PC-3 (cell line): ENCODE results near the gene SERGEF. TPM values are rescaled to one million over a fixed set of nuclear protein-coding genes. Genes with fewer than 3 reads are reported as not detected.
A peak's percentile ranks its signal among the peaks of the same experiment; 100 is the strongest.

Source experiments
- ATAC-seq: fragments of 200-7000 bp; cut with Tn5 transposase; 2 replicates; pipeline ENCODE4 v1.9.1; 2020; ENCODE audit warnings: mild to moderate bottlenecking, moderate library complexity
- BruUV-seq: library from RNA; stranded (reverse); fragments of 400-500 nt; replicated peaks from 2 replicates; lab custom pipeline; 2021; lab: Mats Ljungman, UMichigan
- CTCF ChIA-PET: fragments of 300-600 bp; sonication (Branson Sonifier 250); formaldehyde crosslinking; loops from one replicate; lab custom pipeline; 2022; ENCODE audit warnings: antibody characterized with exemption; lab: Charles Lee
- POLR2A ChIA-PET: fragments of 300-600 bp; sonication (Branson Sonifier 250); formaldehyde crosslinking; loops from one replicate; lab custom pipeline; 2022; ENCODE audit warnings: antibody characterized with exemption; ENCODE audit not compliant: unreplicated experiment; lab: Charles Lee
- DNase-seq: peaks from one replicate; pipeline ENCODE4 v3.0.0-alpha.2; 2015
- H2AFZ ChIP-seq: fragments of 300-600 bp; sonication (generic); 2 replicates; pipeline ENCODE4 v1.6.0; 2016; ENCODE audit warnings: antibody characterized with exemption, low read length
- H3F3A ChIP-seq: fragments of 300-600 bp; sonication (generic); one replicate; pipeline ENCODE4 v1.6.0; 2017; ENCODE audit warnings: antibody characterized with exemption, low read length, control low read depth, mild to moderate bottlenecking; ENCODE audit not compliant: unreplicated experiment
- H3K27ac ChIP-seq: fragments of 300-600 bp; sonication (generic); 2 replicates; pipeline ENCODE4 v1.5.1; 2016; ENCODE audit warnings: mild to moderate bottlenecking, low read length
- H3K27me3 ChIP-seq: fragments of 300-600 bp; sonication (generic); 2 replicates; pipeline ENCODE4 v1.6.1; 2016; ENCODE audit warnings: low read length, mixed read lengths
- H3K36me3 ChIP-seq: fragments of 300-600 bp; sonication (generic); 2 replicates; pipeline ENCODE4 v1.6.1; 2016; ENCODE audit warnings: low read depth, mixed run types, low read length, mixed read lengths
- H3K4me1 ChIP-seq: fragments of 300-600 bp; sonication (generic); 2 replicates; pipeline ENCODE4 v1.5.1; 2016; ENCODE audit warnings: low read length; ENCODE audit not compliant: insufficient read depth
- H3K4me2 ChIP-seq: fragments of 300-600 bp; sonication (generic); 2 replicates; pipeline ENCODE4 v1.6.0; 2016; ENCODE audit warnings: low read length
- H3K4me3 ChIP-seq: fragments of 300-600 bp; sonication (generic); 2 replicates; pipeline ENCODE4 v1.5.1; 2016; ENCODE audit warnings: mild to moderate bottlenecking, low read length, mixed read lengths
- H3K79me2 ChIP-seq: fragments of 300-600 bp; sonication (generic); 2 replicates; pipeline ENCODE4 v1.6.1; 2017; ENCODE audit warnings: low read length, mixed read lengths
- H3K9ac ChIP-seq: fragments of 300-600 bp; sonication (generic); 2 replicates; pipeline ENCODE4 v1.6.0; 2016; ENCODE audit warnings: mild to moderate bottlenecking, low read length
- H3K9me2 ChIP-seq: fragments of 300-600 bp; sonication (generic); replicated peaks from 2 replicates; pipeline ENCODE4 v1.6.1; 2016; ENCODE audit warnings: mixed run types, low read length, mixed read lengths
- H3K9me3 ChIP-seq: fragments of 300-600 bp; sonication (generic); 2 replicates; pipeline ENCODE4 v1.6.1; 2016; ENCODE audit warnings: low read length, mixed read lengths
- H4K20me1 ChIP-seq: fragments of 300-600 bp; sonication (generic); 2 replicates; pipeline ENCODE4 v1.6.1; 2016; ENCODE audit warnings: low read length, mixed read lengths
- CTCF ChIP-seq: fragments of 300-600 bp; sonication (generic); conservative IDR thresholded peaks from 2 replicates; pipeline ENCODE4 v1.5.1; 2017; ENCODE audit warnings: antibody characterized with exemption, low read depth, mild to moderate bottlenecking, low read length
- EZH2 ChIP-seq: fragments of 300-600 bp; sonication (generic); IDR thresholded peaks from one replicate; pipeline ENCODE4 v1.6.1; 2017; ENCODE audit warnings: antibody characterized with exemption, mild to moderate bottlenecking, low read length; ENCODE audit not compliant: unreplicated experiment
- EZH2phosphoT487 ChIP-seq: fragments of 300-600 bp; sonication (generic); IDR thresholded peaks from 2 replicates; pipeline ENCODE4 v1.6.1; 2018; ENCODE audit warnings: mild to moderate bottlenecking, antibody characterized with exemption, low read length, borderline replicate concordance
- intact Hi-C: fragments of 100-400 bp; cut with micrococcal nuclease; formaldehyde crosslinking; loops from 2 replicates; pipeline ENCODE4 v1.9.0; 2023
- total RNA-seq: library from RNA; depleted of rRNA; stranded (reverse); fragments of >200 nt; gene quantifications from 2 replicates; pipeline ENCODE4 v1.2.3, GENCODE V29; 2014

SERGEF gene
- total RNA-seq, 1 experiment from 2014 or later: 13.7 TPM

GRCh38 chr11:17978553-17979287 is 34.1 kb downstream of the SERGEF start:
- BruUV-seq: no TSS peak
- H3K4me3 ChIP-seq: no peak overlapping the region

GRCh38 chr11:17976651-17977050 is 36.2 kb downstream of the SERGEF start:
- ChIA-PET CTCF (no interaction called here), POLR2A (no interaction called here)
- Histone ChIP-seq H3K27ac (no peak overlapping the region), H3K79me2 (no peaks in the 10 kb centered on the region), H3K4me1 (no peaks in the 10 kb centered on the region), H2AFZ (no peak overlapping the region), H3K9me2 (no peaks in the 10 kb centered on the region), H3K4me2 (no peak overlapping the region), H3K36me3 (no peaks in the 10 kb centered on the region; the same call in 1 of the 2 replicates), H4K20me1 (0 out of 2 replicates have a peak, but pooled peaks cover 2% of the 10 kb centered on the region), H3K9me3 (no peaks in the 10 kb centered on the region), H3F3A (no peaks in the 10 kb centered on the region), H3K27me3 (no peaks in the 10 kb centered on the region), H3K9ac (no peak overlapping the region), H3K4me3 (no peak overlapping the region)
- ATAC-seq: no peak
- TF ChIP-seq CTCF (no peak), EZH2 (no peak), EZH2phosphoT487 (no peak)
- BruUV-seq: no TSS peak
- DNase-seq: no peak
- intact Hi-C loops: loop anchor here (5.0 kb wide), 1 partner anchor 379 kb away; no protein-coding TSS in a partner anchor

More at GRCh38 chr11:17978553-17979287, 34.1 kb downstream of the SERGEF start:
- ATAC-seq (peak; percentile 97), DNase-seq (peak; percentile 67)
- Histone ChIP-seq H3F3A (no peaks in the 10 kb centered on the region), H3K27me3 (no peaks in the 10 kb centered on the region), H3K9ac (no peak overlapping the region), H3K36me3 (no peaks in the 10 kb centered on the region), H3K4me2 (no peak overlapping the region), H3K9me3 (no peaks in the 10 kb centered on the region), H3K27ac (no peak overlapping the region), H4K20me1 (0 out of 2 replicates have a peak, but pooled peaks cover 2% of the 10 kb centered on the region), H3K79me2 (no peaks in the 10 kb centered on the region), H2AFZ (no peak overlapping the region), H3K9me2 (no peaks in the 10 kb centered on the region), H3K4me1 (no peaks in the 10 kb centered on the region)
- intact Hi-C loops: loop anchor here (1.0 to 5.0 kb wide), 3 partner anchors 218 to 381 kb away; no protein-coding TSS in a partner anchor
- POLR2A ChIA-PET: no interaction called here
- CTCF ChIA-PET: interaction anchor here (0.7 to 1.5 kb wide), 2 partner anchors 219 to 248 kb away, joined by 3 to 23 read pairs; no protein-coding TSS in a partner anchor
- TF ChIP-seq CTCF (peak; percentile 84), EZH2phosphoT487 (no peak), EZH2 (no peak)

- Histone ChIP-seq H3K27ac (no peak overlapping the region), H3K36me3 (no peaks in the 10 kb centered on the region; the same call in none of the 2 replicates), H3K27me3 (no peaks in the 10 kb centered on the region), H3F3A (no peaks in the 10 kb centered on the region), H3K79me2 (no peaks in the 10 kb centered on the region), H3K4me1 (no peaks in the 10 kb centered on the region), H2AFZ (no peak overlapping the region), H3K9ac (no peak overlapping the region), H3K4me3 (no peak overlapping the region), H3K9me2 (no peaks in the 10 kb centered on the region), H3K9me3 (no peaks in the 10 kb centered on the region), H4K20me1 (0 out of 2 replicates have a peak, but pooled peaks cover 2% of the 10 kb centered on the region), H3K4me2 (no peak overlapping the region)
- intact Hi-C loops: no loop called here
- no peak for TF ChIP-seq EZH2phosphoT487
- TF ChIP-seq CTCF: no peak
- no peak for TF ChIP-seq EZH2
- no TSS peak for BruUV-seq
- no peak for ATAC-seq
- POLR2A ChIA-PET: no interaction called here
- no peak for DNase-seq
- CTCF ChIA-PET: no interaction called here
These were observed 38.6 kb downstream of the SERGEF start for GRCh38 chr11:17974246-17974645.
